Mononuclear cell (primary cell): ENCODE data around the gene PLCH2. TPM values are rescaled to one million over a fixed set of nuclear protein-coding genes. Genes with fewer than 3 reads are reported as not detected.
"Not testable (repeated sequence)": the region's sequence is repeated elsewhere in the genome, so short reads cannot be mapped to it uniquely, and the experiment has no call there.

Source experiments
- H3K27me3 ChIP-seq: 2 replicates; pipeline ENCODE4 v1.6.0; 2011; ENCODE audit warnings: low read length, control low read depth; ENCODE audit not compliant: insufficient read depth
- H3K4me1 ChIP-seq: 2 replicates; pipeline ENCODE4 v1.5.1; 2011; ENCODE audit warnings: mild to moderate bottlenecking, low read length, control low read depth; ENCODE audit not compliant: insufficient read depth
- H3K4me3 ChIP-seq: 2 replicates; pipeline ENCODE4 v1.5.1; 2011; ENCODE audit warnings: mild to moderate bottlenecking, low read length, moderate library complexity
- H3K9me3 ChIP-seq: 2 replicates; pipeline ENCODE4 v1.5.1; 2011; ENCODE audit warnings: low read depth, mild to moderate bottlenecking, control low read depth, low read length
- total RNA-seq: library from RNA; depleted of rRNA; stranded (reverse); fragments of >200 nt; gene quantifications from one replicate; pipeline ENCODE4 v1.2.3, GENCODE V29; 2012

Gene PLCH2
- total RNA-seq, 1 donor: 4.7 TPM

DNA sequence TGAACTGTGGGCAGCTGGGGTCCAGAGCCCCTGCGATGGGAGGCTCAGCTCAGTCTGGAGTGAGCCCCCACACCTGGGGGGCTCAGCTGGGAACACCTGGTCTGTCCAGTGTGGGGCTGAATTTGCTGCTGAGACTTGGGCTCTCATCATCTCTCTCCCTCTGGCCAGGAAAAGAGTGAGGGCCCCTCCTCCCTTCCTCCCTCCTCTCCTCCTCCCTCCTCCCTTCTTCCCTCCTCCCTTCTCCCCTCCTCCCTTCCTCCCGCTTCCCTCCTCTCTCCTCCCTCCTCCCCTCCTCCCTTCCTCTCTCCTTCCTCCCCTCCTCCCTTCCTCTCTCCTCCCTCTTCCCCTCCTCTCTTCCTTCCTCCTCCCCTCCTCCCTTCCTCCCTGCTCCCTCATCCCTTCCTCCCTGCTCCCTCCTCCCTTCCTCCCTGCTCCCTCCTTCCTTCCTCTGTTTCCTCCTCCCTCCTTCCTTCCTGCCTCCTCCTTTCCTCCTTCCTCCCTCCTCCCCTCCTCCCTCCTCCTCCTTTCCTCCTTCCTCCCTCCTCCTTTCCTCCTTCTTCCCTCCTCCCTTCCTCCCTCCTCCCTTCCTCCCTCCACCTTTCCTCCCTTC lies 40.2 kb upstream of the PLCH2 start:
- Histone ChIP-seq H3K9me3 (no peaks in the 10 kb centered on the region), H3K4me3 (no peak overlapping the region), H3K27me3 (no peaks in the 10 kb centered on the region), H3K4me1 (no peaks in the 10 kb centered on the region)

- no peaks in the 10 kb centered on the region for H3K27me3 ChIP-seq
- H3K4me1 ChIP-seq: no peaks in the 10 kb centered on the region
- no peak overlapping the region for H3K4me3 ChIP-seq
- H3K9me3 ChIP-seq: no peaks in the 10 kb centered on the region
Observed at GRCh38 chr1:2436876-2437275, 39.2 kb upstream of the PLCH2 start.

DNA sequence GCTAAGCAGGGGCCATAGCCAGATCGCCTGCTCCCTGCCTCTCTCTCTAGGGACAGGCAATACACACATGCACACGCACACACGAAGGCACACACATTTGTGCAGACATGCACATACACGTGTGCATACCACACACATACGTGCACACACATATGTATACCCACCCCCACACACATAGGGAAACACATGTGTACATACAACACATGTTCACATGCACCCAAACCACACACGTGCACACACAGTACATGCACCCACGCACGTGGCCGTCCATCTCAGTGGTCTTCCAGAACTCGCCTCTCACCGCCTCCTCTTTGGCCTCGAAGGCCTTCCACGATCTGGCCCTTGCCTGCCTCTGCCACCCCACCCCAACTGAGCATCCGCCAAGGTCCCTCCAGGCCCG lies 38.5 kb upstream of the PLCH2 start:
- no peaks in the 10 kb centered on the region for H3K9me3 ChIP-seq
- H3K4me1 ChIP-seq: no peaks in the 10 kb centered on the region
- H3K27me3 ChIP-seq: peaks cover 1% of the 10 kb centered on the region
- H3K4me3 ChIP-seq: no peak overlapping the region

DNA sequence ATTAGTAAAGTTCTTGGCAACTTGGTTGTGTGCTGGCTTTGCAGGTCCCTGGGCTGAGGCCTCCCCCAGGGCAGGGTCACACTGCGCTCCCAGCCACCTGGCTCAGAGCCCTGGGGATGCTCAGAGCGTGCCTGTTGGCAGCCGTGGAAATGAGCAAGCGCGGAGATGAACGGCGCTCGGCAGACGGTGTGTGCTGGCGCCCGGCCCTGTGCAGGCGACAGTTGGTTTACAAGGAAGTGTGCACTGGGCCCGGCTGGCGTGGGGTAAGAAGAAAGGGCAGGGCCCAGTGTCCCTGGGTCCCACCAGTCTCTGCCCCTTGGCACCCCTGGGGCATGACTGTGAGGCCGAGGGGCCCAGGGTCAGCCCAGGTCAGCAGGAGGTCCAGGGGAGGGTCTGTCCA lies 38.1 kb upstream of the PLCH2 start:
- Histone ChIP-seq H3K4me1 (no peaks in the 10 kb centered on the region), H3K27me3 (peaks cover 5% of the 10 kb centered on the region), H3K9me3 (no peaks in the 10 kb centered on the region), H3K4me3 (no peak overlapping the region)

- H3K9me3 ChIP-seq: no peaks in the 10 kb centered on the region
- no peaks in the 10 kb centered on the region for H3K4me1 ChIP-seq
- H3K27me3 ChIP-seq: peaks cover 5% of the 10 kb centered on the region
- H3K4me3 ChIP-seq: no peak overlapping the region
Observed at GRCh38 chr1:2438641-2439040, 37.4 kb upstream of the PLCH2 start.

DNA sequence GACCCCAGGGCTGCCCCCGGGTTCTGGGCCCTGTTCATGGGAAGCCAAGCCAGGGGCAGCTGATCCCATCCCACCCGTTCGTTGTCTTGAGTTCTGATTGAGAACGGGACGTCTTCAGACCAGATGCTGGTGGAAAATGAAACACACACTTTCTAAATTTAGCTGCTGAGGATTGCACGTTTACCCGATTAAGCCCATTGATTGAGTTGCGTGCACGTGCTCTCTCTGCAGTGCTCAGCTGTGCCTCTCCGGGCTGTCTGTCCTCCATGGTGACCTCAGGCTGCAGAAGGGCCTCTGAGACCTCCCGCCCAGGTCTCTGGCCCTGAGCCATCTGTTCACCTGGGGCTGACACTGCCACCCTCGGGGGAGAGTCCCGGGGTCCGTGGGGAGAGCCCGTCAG lies 36.7 kb upstream of the PLCH2 start:
- Histone ChIP-seq H3K27me3 (peaks cover 7% of the 10 kb centered on the region), H3K4me3 (no peak overlapping the region), H3K9me3 (no peaks in the 10 kb centered on the region), H3K4me1 (no peaks in the 10 kb centered on the region)

GRCh38 chr1:2440346-2440745 lies 35.7 kb upstream of the PLCH2 start:
- not testable (repeated sequence) for H3K4me1 ChIP-seq, H3K9me3 ChIP-seq, H3K4me3 ChIP-seq, H3K27me3 ChIP-seq

GRCh38 chr1:2441746-2442145 lies 34.3 kb upstream of the PLCH2 start:
- Histone ChIP-seq H3K4me1 (no peaks in the 10 kb centered on the region), H3K27me3 (peaks cover 9% of the 10 kb centered on the region), H3K9me3 (no peaks in the 10 kb centered on the region), H3K4me3 (no peak overlapping the region)

DNA sequence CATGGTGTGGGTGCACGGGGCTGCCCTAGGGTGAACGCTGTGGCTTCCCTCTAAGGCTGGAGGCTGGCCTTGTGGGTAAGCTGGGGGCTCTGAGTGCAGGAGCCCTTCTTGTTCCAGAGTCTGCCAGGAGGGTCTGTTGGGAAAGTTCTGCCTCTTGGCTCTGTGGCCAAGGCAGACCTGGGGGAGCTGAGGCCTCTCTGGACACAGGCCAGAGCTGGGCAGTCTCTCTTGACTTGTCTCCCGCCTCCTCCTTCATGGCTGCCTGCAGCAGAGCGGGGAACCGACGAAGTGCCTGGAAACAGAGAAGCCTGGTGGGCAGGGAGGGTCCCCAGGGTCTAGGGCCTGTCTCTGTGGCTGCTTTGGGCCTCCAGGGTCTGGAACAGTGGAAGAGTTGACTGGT lies 33.4 kb upstream of the PLCH2 start:
- peaks cover 9% of the 10 kb centered on the region for H3K27me3 ChIP-seq
- no peaks in the 10 kb centered on the region for H3K4me1 ChIP-seq
- H3K4me3 ChIP-seq: no peak overlapping the region
- H3K9me3 ChIP-seq: no peaks in the 10 kb centered on the region

- Histone ChIP-seq H3K9me3 (no peaks in the 10 kb centered on the region), H3K27me3 (peaks cover 9% of the 10 kb centered on the region), H3K4me1 (no peaks in the 10 kb centered on the region), H3K4me3 (no peak overlapping the region)
Observed at GRCh38 chr1:2443277-2444137, 32.6 kb upstream of the PLCH2 start.

- Histone ChIP-seq H3K4me1 (no peaks in the 10 kb centered on the region), H3K4me3 (no peak overlapping the region), H3K27me3 (peaks cover 9% of the 10 kb centered on the region), H3K9me3 (no peaks in the 10 kb centered on the region)
Observed at GRCh38 chr1:2444138-2444591, 31.9 kb upstream of the PLCH2 start.

DNA sequence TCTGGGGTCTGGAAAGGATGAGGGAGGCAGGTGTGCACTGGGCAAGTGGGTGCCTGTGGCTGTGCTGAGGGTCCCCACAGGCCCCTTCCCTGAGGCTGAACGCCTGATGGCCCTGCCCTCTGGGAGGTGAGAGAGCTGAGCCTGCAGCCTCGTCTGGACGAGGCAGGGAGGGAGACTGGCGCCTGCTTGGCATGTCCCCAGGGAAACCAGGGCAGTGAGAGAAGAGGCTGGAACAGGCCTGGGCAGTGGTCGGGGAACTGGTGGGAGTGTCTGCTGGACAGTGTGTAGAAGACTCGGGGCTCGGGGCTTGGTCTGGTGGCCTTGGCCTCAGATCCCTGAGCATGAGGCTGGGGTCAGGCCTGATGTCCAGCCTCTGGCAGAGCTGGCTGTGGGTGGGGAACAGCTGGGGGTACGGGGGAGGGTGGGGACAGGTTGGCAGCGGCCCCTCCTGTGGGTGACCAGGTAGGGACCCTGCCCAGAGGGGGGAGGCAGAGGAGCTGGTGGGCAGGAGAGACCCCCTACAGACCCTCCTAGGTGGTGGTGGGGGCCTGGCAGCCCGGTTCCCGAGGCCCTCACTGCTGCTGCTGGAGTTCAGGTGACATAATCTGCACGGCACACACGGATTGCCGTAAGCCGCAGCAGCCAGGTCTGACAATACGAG lies 30.8 kb upstream of the PLCH2 start:
- Histone ChIP-seq H3K9me3 (no peaks in the 10 kb centered on the region), H3K4me1 (no peaks in the 10 kb centered on the region), H3K27me3 (peaks cover 9% of the 10 kb centered on the region), H3K4me3 (no peak overlapping the region)

GRCh38 chr1:2445823-2446215 lies 30.3 kb upstream of the PLCH2 start:
- Histone ChIP-seq H3K4me3 (no peak overlapping the region), H3K27me3 (peaks cover 9% of the 10 kb centered on the region), H3K4me1 (no peaks in the 10 kb centered on the region), H3K9me3 (no peaks in the 10 kb centered on the region)

GRCh38 chr1:2446394-2446793 lies 29.7 kb upstream of the PLCH2 start:
- no peaks in the 10 kb centered on the region for H3K9me3 ChIP-seq
- H3K27me3 ChIP-seq: peaks cover 9% of the 10 kb centered on the region
- no peaks in the 10 kb centered on the region for H3K4me1 ChIP-seq
- H3K4me3 ChIP-seq: no peak overlapping the region

- Histone ChIP-seq H3K9me3 (no peaks in the 10 kb centered on the region), H3K27me3 (peaks cover 9% of the 10 kb centered on the region), H3K4me1 (no peaks in the 10 kb centered on the region), H3K4me3 (no peak overlapping the region)
Observed at GRCh38 chr1:2446861-2447260, 29.2 kb upstream of the PLCH2 start.
